Measurements from ENCODE around the gene ENDOV. TPM values are rescaled to one million over a fixed set of nuclear protein-coding genes. Genes with fewer than 3 reads are reported as not detected.

Gene ENDOV
- total and polyA plus RNA-seq, 2 donors (not counting 1 experiment from before 2014, with no cell fraction given), result 13.1 to 28.7 TPM

DNA sequence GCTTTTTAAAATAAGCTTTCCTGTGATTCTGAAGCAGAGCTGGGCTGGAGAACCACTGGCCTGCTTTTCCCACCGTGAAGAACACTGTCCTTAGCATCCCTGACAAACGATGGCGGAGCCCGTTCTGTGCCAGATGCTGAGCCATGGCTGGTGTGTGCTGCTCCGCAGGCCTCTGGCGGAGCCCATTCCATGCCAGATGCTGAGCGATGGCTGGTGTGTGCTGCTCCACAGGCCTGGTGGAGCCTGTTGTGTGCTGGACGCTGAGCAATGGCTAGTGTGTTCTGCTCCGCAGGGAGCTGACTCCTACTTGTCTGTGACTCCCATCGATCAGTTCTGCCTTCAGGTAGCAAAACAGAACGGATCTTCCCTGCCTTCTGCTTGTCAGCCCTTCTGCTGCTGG is 4.3 kb downstream of the ENDOV start:
- H3K4me2 ChIP-seq (ENCODE audit: extremely low read depth, insufficient read depth, low read length), result no peak overlapping the region
- DNase-seq (ENCODE audit: low read depth in 2 of 2), result no peak
- TF ChIP-seq CTCF (conservative IDR thresholded peaks at IDR 0.05 in 1 of 2, IDR thresholded peaks at IDR 0.05 in 1 of 2; ENCODE audit: low read depth in 1 of 2, low read length in 2 of 2) (no peak), EZH2 (IDR thresholded peaks at IDR 0.05; ENCODE audit: low read length, missing control alignments) (no peak)
- H4K20me1 ChIP-seq (ENCODE audit: control insufficient read depth, extremely low read depth, insufficient read depth, low read length), result no peaks in the 10 kb centered on the region
- H3K27ac ChIP-seq (ENCODE audit: insufficient read depth, low read length), result no peak overlapping the region
- H3K9ac ChIP-seq (ENCODE audit: insufficient read depth, low read length), result no peak overlapping the region
- H3K27me3 ChIP-seq (ENCODE audit: control insufficient read depth, insufficient read depth, low read length), result no peaks in the 10 kb centered on the region
- H3K36me3 ChIP-seq (ENCODE audit: control insufficient read depth, insufficient read depth, low read length), result peaks cover 11% of the 10 kb centered on the region
- H2AFZ ChIP-seq (ENCODE audit: low read length), result no peak overlapping the region
- H3K9me3 ChIP-seq (ENCODE audit: control insufficient read depth, insufficient read depth, low read depth, low read length), result no peaks in the 10 kb centered on the region
- H3K4me3 ChIP-seq (replicated peaks in 1 of 4; ENCODE audit: control extremely low read depth in 1 of 4, insufficient read depth in 1 of 4, low read depth in 3 of 4, low read length in 4 of 4), result no peak overlapping the region
- H3K4me1 ChIP-seq (ENCODE audit: control insufficient read depth, extremely low read depth, insufficient read depth, low read length), result peaks cover 7% of the 10 kb centered on the region
- H3K79me2 ChIP-seq (ENCODE audit: control insufficient read depth, insufficient read depth, low read length), result peaks cover 13% of the 10 kb centered on the region

GRCh38 chr17:80421381-80422090 is 6.6 kb downstream of the ENDOV start:
- Histone ChIP-seq H3K27me3 (ENCODE audit: control insufficient read depth, insufficient read depth, low read length) (no peaks in the 10 kb centered on the region), H3K9me3 (ENCODE audit: control insufficient read depth, insufficient read depth, low read depth, low read length) (no peaks in the 10 kb centered on the region), H3K79me2 (ENCODE audit: control insufficient read depth, insufficient read depth, low read length) (peaks cover 6% of the 10 kb centered on the region), H3K36me3 (ENCODE audit: control insufficient read depth, insufficient read depth, low read length) (peaks cover 11% of the 10 kb centered on the region), H2AFZ (ENCODE audit: low read length) (no peak overlapping the region), H3K27ac (ENCODE audit: insufficient read depth, low read length) (no peak overlapping the region), H3K9ac (ENCODE audit: insufficient read depth, low read length) (no peak overlapping the region), H3K4me3 (replicated peaks in 1 of 4; ENCODE audit: control extremely low read depth in 1 of 4, insufficient read depth in 1 of 4, low read depth in 3 of 4, low read length in 4 of 4) (no peak overlapping the region), H4K20me1 (ENCODE audit: control insufficient read depth, extremely low read depth, insufficient read depth, low read length) (no peaks in the 10 kb centered on the region), H3K4me2 (ENCODE audit: extremely low read depth, insufficient read depth, low read length) (no peak overlapping the region), H3K4me1 (ENCODE audit: control insufficient read depth, extremely low read depth, insufficient read depth, low read length) (peaks cover 3% of the 10 kb centered on the region)
- DNase-seq (ENCODE audit: low read depth in 2 of 2), result no peak
- TF ChIP-seq EZH2 (IDR thresholded peaks at IDR 0.05; ENCODE audit: low read length, missing control alignments), result no peak
- no peak for TF ChIP-seq CTCF (conservative IDR thresholded peaks at IDR 0.05 in 1 of 2, IDR thresholded peaks at IDR 0.05 in 1 of 2; ENCODE audit: low read depth in 1 of 2, low read length in 2 of 2)

GRCh38 chr17:80422276-80422675 is 7.3 kb downstream of the ENDOV start:
- H3K4me3 ChIP-seq (replicated peaks in 1 of 4; ENCODE audit: control extremely low read depth in 1 of 4, insufficient read depth in 1 of 4, low read depth in 3 of 4, low read length in 4 of 4), result no peak overlapping the region
- no peak overlapping the region for H3K27ac ChIP-seq (ENCODE audit: insufficient read depth, low read length)
- H4K20me1 ChIP-seq (ENCODE audit: control insufficient read depth, extremely low read depth, insufficient read depth, low read length), result no peaks in the 10 kb centered on the region
- peaks cover 8% of the 10 kb centered on the region for H3K36me3 ChIP-seq (ENCODE audit: control insufficient read depth, insufficient read depth, low read length)
- H3K9ac ChIP-seq (ENCODE audit: insufficient read depth, low read length), result no peak overlapping the region
- peaks cover 1% of the 10 kb centered on the region for H3K79me2 ChIP-seq (ENCODE audit: control insufficient read depth, insufficient read depth, low read length)
- no peak overlapping the region for H2AFZ ChIP-seq (ENCODE audit: low read length)
- H3K27me3 ChIP-seq (ENCODE audit: control insufficient read depth, insufficient read depth, low read length), result no peaks in the 10 kb centered on the region
- no peak for DNase-seq (ENCODE audit: low read depth in 2 of 2)
- no peak overlapping the region for H3K4me2 ChIP-seq (ENCODE audit: extremely low read depth, insufficient read depth, low read length)
- peaks cover 3% of the 10 kb centered on the region for H3K4me1 ChIP-seq (ENCODE audit: control insufficient read depth, extremely low read depth, insufficient read depth, low read length)
- no peaks in the 10 kb centered on the region for H3K9me3 ChIP-seq (ENCODE audit: control insufficient read depth, insufficient read depth, low read depth, low read length)
- TF ChIP-seq EZH2 (IDR thresholded peaks at IDR 0.05; ENCODE audit: low read length, missing control alignments), result no peak
- TF ChIP-seq CTCF (conservative IDR thresholded peaks at IDR 0.05 in 1 of 2, IDR thresholded peaks at IDR 0.05 in 1 of 2; ENCODE audit: low read depth in 1 of 2, low read length in 2 of 2), result no peak

Data from fibroblast of lung (primary cell).